Left lung (tissue), 10 donors: ENCODE results near the gene AP1M2. TPM values are rescaled to one million over a fixed set of nuclear protein-coding genes. Genes with fewer than 3 reads are reported as not detected.
A peak's percentile ranks its signal among the peaks of the same experiment; 100 is the strongest.

Experiments used
- ATAC-seq: fragments of 200-7000 bp; cut with Tn5 transposase; one replicate; pipeline ENCODE4 v1.9.1; 2020; ENCODE audit warnings: moderate library complexity
- DNase-seq, 4 donors: peaks; one replicate each; pipeline ENCODE4 v3.0.0-alpha.2; 2013 to 2020
- H3K27ac ChIP-seq, 2 donors: fragments of 200-600 bp; sonication (generic) in 1 of 2; one replicate each; pipeline versions ENCODE4 v1.5.0 to v1.8.0; 2020 to 2021
- H3K27me3 ChIP-seq, 2 donors: fragments of 200-600 bp; sonication (generic) in 1 of 2; one replicate each; pipeline versions ENCODE4 v1.5.0 to v1.8.0; 2020 to 2021
- H3K36me3 ChIP-seq, 2 donors: fragments of 200-600 bp; sonication (generic) in 1 of 2; one replicate each; pipeline versions ENCODE4 v1.5.0 to v1.8.0; 2020 to 2021
- H3K4me1 ChIP-seq, 2 donors: fragments of 200-600 bp; one replicate each; pipeline ENCODE4 v1.8.0; 2021
- H3K4me3 ChIP-seq, 2 donors: fragments of 200-600 bp; sonication (generic) in 1 of 2; one replicate each; pipeline versions ENCODE4 v1.5.0 to v1.8.0; 2020 to 2021; ENCODE audit warnings: mild to moderate bottlenecking in 1 of 2
- H3K9me3 ChIP-seq, 2 donors: fragments of 200-600 bp; sonication (generic) in 1 of 2; one replicate each; pipeline versions ENCODE4 v1.5.0 to v1.8.0; 2020 to 2021
- intact Hi-C, 2 donors: fragments of 100-400 bp; cut with DNase I; formaldehyde crosslinking; loops; one replicate each; pipeline versions ENCODE4 v1.11.2 to v1.14.2; 2022
- polyA plus RNA-seq, 6 donors: library from polyadenylated mRNA; unstranded; fragments of 120-200 nt; gene quantifications; one replicate each; pipeline ENCODE4 v1.2.1, GENCODE V29; 2013; ENCODE audit not compliant: insufficient read length in 6 of 6
- total RNA-seq, 2 donors: library from RNA; stranded (reverse); fragmentation: NEBNext Ultra II Directional; extraction: Animal tissue kit (Norgen Biotek cat#: 25700); gene quantifications; one replicate each; pipeline ENCODE4 v1.2.1, GENCODE V29; 2021
- TF ChIP-seq, protein P1 (sequence below), 2 donors: fragments of 200-600 bp; sonication (generic) in 1 of 2; IDR thresholded peaks; one replicate each; pipeline versions ENCODE4 v1.5.0 to v1.8.0; 2021; ENCODE audit warnings: antibody characterized with exemption in 2 of 2
- donor health status: DM: no; HTN: yes; CAD: no.
- donor health status: DM: no; HTN: no; CAD: no.

The AP1M2 gene
- total and polyA plus RNA-seq, 8 donors: 31.6 to 65.2 (median 37.1) TPM

GRCh38 chr19:10568826-10569651 lies 18.1 kb downstream of the AP1M2 start, which contains the start of gene CDKN2D:
Gene CDKN2D (minus strand): TSS chr19:10568979. CDS start chr19:10568653, 326 bp downstream.
- Histone ChIP-seq H3K4me3 (peak within 1 kb of the TSS; percentile 54 to 94), H3K9me3 (no peaks in the 10 kb centered on the region), H3K36me3 (no peaks in the 10 kb centered on the region), H3K27me3 (no peaks in the 10 kb centered on the region), H3K4me1 (peaks cover 10 to 61% of the 10 kb centered on the region in 2 donors), H3K27ac (peak within 1 kb of the TSS; percentile 59 to 92)
- DNase-seq (peak; percentile 99 to 100 (median 100)), ATAC-seq (peak; percentile 88)
- TF ChIP-seq, protein P1, sequence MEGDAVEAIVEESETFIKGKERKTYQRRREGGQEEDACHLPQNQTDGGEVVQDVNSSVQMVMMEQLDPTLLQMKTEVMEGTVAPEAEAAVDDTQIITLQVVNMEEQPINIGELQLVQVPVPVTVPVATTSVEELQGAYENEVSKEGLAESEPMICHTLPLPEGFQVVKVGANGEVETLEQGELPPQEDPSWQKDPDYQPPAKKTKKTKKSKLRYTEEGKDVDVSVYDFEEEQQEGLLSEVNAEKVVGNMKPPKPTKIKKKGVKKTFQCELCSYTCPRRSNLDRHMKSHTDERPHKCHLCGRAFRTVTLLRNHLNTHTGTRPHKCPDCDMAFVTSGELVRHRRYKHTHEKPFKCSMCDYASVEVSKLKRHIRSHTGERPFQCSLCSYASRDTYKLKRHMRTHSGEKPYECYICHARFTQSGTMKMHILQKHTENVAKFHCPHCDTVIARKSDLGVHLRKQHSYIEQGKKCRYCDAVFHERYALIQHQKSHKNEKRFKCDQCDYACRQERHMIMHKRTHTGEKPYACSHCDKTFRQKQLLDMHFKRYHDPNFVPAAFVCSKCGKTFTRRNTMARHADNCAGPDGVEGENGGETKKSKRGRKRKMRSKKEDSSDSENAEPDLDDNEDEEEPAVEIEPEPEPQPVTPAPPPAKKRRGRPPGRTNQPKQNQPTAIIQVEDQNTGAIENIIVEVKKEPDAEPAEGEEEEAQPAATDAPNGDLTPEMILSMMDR (IDR thresholded peaks at IDR 0.05): peak; percentile 39 to 73
- intact Hi-C loops: no loop called here

DNA sequence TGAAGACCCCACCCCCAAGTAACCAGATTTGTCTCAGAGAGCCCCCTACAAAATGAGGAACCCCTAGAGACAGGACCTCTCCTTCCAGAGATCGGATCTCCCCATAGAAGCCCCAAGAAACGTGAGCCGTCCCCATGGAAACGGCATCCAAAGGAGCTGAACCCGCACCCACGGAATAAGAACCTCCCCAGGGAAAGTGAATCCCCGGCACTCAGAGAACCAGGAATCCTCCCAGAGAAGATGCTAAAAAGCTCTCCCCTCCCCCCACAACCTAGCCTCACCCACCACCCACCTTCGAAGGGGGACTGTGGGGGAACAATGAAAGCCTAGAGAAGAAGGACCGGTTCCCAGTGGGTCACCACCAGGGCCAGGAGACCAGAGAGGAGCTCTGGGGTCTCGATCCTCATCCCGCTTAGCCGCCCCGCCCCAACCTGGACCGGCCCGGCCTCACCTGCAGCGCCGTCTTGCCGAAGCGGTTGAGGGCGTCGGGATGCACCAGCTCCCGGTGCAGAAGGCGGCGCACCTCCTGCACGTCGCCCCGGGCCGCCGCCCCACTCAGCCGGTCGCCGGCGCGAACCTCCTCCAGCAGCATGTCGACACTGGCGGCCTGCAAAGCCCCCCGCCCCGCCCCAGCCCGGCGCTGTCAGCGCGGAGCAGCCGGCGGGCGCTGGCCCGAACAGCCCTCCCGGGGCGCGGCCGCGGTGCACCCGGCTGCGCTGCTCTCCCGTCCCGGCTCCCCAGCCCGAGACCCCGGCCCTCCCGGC lies 18.9 kb downstream of the AP1M2 start:
- H3K4me3 ChIP-seq: peak overlapping the region; percentile 54 to 94
- DNase-seq: no peak
- TF ChIP-seq, protein P1 (IDR thresholded peaks at IDR 0.05): no peak
- intact Hi-C loops: no loop called here
- H3K9me3 ChIP-seq: no peaks in the 10 kb centered on the region
- peak overlapping the region; percentile 59 to 92 for H3K27ac ChIP-seq
- ATAC-seq: no peak
- H3K27me3 ChIP-seq: no peaks in the 10 kb centered on the region
- no peaks in the 10 kb centered on the region for H3K36me3 ChIP-seq
- peaks cover 10 to 65% of the 10 kb centered on the region in 2 donors for H3K4me1 ChIP-seq

GRCh38 chr19:10567656-10568055 lies 19.5 kb downstream of the AP1M2 start:
- no peak for ATAC-seq
- no peak for DNase-seq
- H3K36me3 ChIP-seq: peaks cover 0 to 2% of the 10 kb centered on the region in 2 donors
- peaks cover 10 to 65% of the 10 kb centered on the region in 2 donors for H3K4me1 ChIP-seq
- peak overlapping the region; percentile 54 to 94 for H3K4me3 ChIP-seq
- TF ChIP-seq, protein P1 (IDR thresholded peaks at IDR 0.05): no peak
- H3K9me3 ChIP-seq: no peaks in the 10 kb centered on the region
- intact Hi-C loops: no loop called here
- no peaks in the 10 kb centered on the region for H3K27me3 ChIP-seq
- H3K27ac ChIP-seq: peak overlapping the region in 1 of 2 donors; percentile 92

GRCh38 chr19:10566658-10567410 lies 20.3 kb downstream of the AP1M2 start:
- peaks cover 10 to 57% of the 10 kb centered on the region in 2 donors for H3K4me1 ChIP-seq
- H3K9me3 ChIP-seq: no peaks in the 10 kb centered on the region
- H3K4me3 ChIP-seq: peak overlapping the region in 1 of 2 donors; percentile 94
- intact Hi-C loops: no loop called here
- no peak for DNase-seq
- TF ChIP-seq, protein P1 (IDR thresholded peaks at IDR 0.05): no peak
- H3K27ac ChIP-seq: peak overlapping the region; percentile 70 to 92
- no peaks in the 10 kb centered on the region for H3K27me3 ChIP-seq
- ATAC-seq: no peak
- peaks cover 0 to 9% of the 10 kb centered on the region in 2 donors for H3K36me3 ChIP-seq
